ENCODE results near the gene WDR5. TPM values are rescaled to one million over a fixed set of nuclear protein-coding genes. Genes with fewer than 3 reads are reported as not detected.

WDR5 gene
- total RNA-seq, 1 experiment from 2014 or later = 62.5 TPM

DNA sequence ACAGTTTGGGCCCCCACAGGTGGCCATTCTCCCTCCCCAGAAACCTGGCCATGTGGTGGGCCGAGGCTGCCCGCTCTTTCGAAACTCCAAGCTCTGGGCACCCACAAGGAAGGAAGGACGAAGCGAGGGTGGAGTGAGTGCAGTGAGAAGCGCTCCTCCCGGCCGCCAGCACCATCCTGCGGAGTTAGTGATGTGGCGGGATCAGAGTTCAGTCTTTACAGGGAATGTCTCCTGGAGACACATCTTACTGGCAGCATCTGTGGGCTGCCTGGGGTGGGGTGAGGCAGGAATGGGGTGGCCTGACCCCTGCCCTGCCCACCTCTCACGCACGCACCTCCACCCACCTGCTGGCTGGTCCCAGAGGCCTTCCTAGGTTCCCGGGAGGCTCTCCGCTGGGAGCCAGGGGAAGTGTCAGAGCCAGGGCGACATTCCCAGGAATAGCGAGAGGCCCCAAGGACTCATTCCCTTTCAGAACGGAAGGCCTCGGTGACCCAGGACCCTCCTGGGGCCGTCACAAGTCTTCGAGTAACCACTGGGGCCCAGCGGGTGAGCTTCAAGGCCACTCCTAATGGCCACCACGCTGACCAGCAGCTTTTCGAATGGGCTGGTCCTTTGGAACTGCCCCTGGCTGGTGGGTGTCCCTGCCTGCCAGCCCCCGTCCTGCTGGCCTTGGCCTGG lies 34.0 kb downstream of the WDR5 start:
- no peak for DNase-seq (ENCODE audit: low spot score)
- Mint-ChIP-seq H3K9me3 (peaks cover 14% of the 10 kb centered on the region; the same call in 1 of the 2 replicates), H3K4me3 (no peak overlapping the region), H3K27me3 (ENCODE audit: low read depth) (no peaks in the 10 kb centered on the region; the same call in 1 of the 2 replicates), H3K4me1 (peaks cover 5% of the 10 kb centered on the region; the same call in 1 of the 2 replicates), H3K27ac (no peak overlapping the region), H3K36me3 (peaks cover 8% of the 10 kb centered on the region)
- ATAC-seq = no peak
- POLR2A ChIA-PET = interaction anchor here (0.7 kb wide), 1 partner anchor 265 kb away, joined by 5 read pairs; no protein-coding TSS in a partner anchor
- CTCF ChIA-PET = interaction anchor here (0.6 to 5.6 kb wide), 10 partner anchors 19 to 520 kb away, joined by 3 to 54 read pairs (median 4); no protein-coding TSS in a partner anchor
- TF ChIP-seq, protein P1, sequence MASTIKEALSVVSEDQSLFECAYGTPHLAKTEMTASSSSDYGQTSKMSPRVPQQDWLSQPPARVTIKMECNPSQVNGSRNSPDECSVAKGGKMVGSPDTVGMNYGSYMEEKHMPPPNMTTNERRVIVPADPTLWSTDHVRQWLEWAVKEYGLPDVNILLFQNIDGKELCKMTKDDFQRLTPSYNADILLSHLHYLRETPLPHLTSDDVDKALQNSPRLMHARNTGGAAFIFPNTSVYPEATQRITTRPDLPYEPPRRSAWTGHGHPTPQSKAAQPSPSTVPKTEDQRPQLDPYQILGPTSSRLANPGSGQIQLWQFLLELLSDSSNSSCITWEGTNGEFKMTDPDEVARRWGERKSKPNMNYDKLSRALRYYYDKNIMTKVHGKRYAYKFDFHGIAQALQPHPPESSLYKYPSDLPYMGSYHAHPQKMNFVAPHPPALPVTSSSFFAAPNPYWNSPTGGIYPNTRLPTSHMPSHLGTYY (CRISPR knock-in tag; IDR thresholded peaks at IDR 0.05) = no peak
- TF ChIP-seq NR1H2 (CRISPR knock-in tag; IDR thresholded peaks at IDR 0.05) (no peak), ZNF317 (CRISPR knock-in tag; IDR thresholded peaks at IDR 0.05; ENCODE audit: borderline replicate concordance, low read depth) (no peak), ZNF423 (CRISPR knock-in tag; IDR thresholded peaks at IDR 0.05) (no peak)
- TF ChIP-seq, protein P2, sequence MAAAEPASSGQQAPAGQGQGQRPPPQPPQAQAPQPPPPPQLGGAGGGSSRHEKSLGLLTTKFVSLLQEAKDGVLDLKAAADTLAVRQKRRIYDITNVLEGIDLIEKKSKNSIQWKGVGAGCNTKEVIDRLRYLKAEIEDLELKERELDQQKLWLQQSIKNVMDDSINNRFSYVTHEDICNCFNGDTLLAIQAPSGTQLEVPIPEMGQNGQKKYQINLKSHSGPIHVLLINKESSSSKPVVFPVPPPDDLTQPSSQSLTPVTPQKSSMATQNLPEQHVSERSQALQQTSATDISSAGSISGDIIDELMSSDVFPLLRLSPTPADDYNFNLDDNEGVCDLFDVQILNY (CRISPR knock-in tag; IDR thresholded peaks at IDR 0.05) = no peak

DNA sequence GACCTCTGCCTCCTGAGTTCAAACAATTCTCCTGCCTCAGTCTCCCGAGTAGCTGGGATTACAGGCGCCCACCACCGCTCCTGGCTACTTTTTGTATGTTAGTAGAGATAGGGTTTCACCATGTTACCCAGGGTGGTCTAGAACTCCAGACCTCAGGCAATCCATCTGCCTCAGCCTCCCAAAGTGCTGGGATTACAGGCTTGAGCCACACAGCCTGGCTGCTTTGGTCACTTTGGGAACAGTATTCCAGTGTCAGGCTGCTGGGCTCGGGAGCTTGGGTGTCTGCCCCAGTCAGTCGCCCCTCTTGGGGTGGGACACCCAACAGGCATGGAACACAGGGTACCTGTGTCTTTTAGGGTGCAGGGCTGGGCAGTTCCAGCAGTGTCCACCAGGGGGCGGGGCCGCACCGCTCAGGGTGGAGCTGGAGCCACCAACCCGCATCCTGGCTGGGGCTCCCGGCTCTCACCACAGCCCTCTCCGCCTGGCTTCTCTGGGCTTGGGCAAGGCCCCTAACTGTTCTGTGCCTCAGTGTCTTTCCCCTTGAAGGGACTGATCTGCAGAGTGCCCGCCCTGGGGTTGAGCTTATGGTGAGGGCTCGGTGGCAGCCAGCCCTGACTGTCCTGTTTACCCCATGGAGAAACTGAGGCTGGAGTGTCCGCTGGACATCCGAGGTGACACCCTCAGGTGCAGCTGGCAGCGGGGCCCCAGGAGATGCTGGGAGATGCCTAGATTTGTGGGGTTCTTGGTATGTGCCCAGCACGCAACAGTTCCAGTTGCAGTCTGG lies 34.8 kb downstream of the WDR5 start:
- POLR2A ChIA-PET = interaction anchor here (0.7 to 1.1 kb wide), 2 partner anchors 264 to 272 kb away, joined by 3 to 5 read pairs; no protein-coding TSS in a partner anchor
- peaks cover 14% of the 10 kb centered on the region; the same call in 1 of the 2 replicates for H3K9me3 Mint-ChIP-seq
- H3K4me3 Mint-ChIP-seq = no peak overlapping the region
- H3K27me3 Mint-ChIP-seq (ENCODE audit: low read depth) = no peaks in the 10 kb centered on the region; the same call in 1 of the 2 replicates
- DNase-seq (ENCODE audit: low spot score) (no peak), ATAC-seq (no peak)
- CTCF ChIA-PET = interaction anchor here (0.5 to 5.6 kb wide), 23 partner anchors 9 to 1858 kb away, joined by 3 to 54 read pairs (median 4); no protein-coding TSS in a partner anchor
- peaks cover 8% of the 10 kb centered on the region for H3K36me3 Mint-ChIP-seq
- no peak overlapping the region for H3K27ac Mint-ChIP-seq
- peaks cover 4% of the 10 kb centered on the region for H3K4me1 Mint-ChIP-seq
- TF ChIP-seq ZNF671 (CRISPR knock-in tag; IDR thresholded peaks at IDR 0.05) = no peak
- TF ChIP-seq, protein P3, sequence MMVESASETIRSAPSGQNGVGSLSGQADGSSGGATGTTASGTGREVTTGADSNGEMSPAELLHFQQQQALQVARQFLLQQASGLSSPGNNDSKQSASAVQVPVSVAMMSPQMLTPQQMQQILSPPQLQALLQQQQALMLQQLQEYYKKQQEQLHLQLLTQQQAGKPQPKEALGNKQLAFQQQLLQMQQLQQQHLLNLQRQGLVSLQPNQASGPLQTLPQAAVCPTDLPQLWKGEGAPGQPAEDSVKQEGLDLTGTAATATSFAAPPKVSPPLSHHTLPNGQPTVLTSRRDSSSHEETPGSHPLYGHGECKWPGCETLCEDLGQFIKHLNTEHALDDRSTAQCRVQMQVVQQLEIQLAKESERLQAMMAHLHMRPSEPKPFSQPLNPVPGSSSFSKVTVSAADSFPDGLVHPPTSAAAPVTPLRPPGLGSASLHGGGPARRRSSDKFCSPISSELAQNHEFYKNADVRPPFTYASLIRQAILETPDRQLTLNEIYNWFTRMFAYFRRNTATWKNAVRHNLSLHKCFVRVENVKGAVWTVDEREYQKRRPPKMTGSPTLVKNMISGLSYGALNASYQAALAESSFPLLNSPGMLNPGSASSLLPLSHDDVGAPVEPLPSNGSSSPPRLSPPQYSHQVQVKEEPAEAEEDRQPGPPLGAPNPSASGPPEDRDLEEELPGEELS (CRISPR knock-in tag; IDR thresholded peaks at IDR 0.05) = no peak
- TF ChIP-seq NFATC4 (CRISPR knock-in tag; IDR thresholded peaks at IDR 0.05) = no peak
- TF ChIP-seq NFE2L1 (CRISPR knock-in tag; IDR thresholded peaks at IDR 0.05) = no peak
- TF ChIP-seq, protein P4, sequence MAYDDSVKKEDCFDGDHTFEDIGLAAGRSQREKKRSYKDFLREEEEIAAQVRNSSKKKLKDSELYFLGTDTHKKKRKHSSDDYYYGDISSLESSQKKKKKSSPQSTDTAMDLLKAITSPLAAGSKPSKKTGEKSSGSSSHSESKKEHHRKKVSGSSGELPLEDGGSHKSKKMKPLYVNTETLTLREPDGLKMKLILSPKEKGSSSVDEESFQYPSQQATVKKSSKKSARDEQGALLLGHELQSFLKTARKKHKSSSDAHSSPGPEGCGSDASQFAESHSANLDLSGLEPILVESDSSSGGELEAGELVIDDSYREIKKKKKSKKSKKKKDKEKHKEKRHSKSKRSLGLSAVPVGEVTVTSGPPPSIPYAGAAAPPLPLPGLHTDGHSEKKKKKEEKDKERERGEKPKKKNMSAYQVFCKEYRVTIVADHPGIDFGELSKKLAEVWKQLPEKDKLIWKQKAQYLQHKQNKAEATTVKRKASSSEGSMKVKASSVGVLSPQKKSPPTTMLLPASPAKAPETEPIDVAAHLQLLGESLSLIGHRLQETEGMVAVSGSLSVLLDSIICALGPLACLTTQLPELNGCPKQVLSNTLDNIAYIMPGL (CRISPR knock-in tag; IDR thresholded peaks at IDR 0.05) = no peak
- no peak for TF ChIP-seq JUN (CRISPR knock-in tag; IDR thresholded peaks at IDR 0.05)
- TF ChIP-seq, protein P5, sequence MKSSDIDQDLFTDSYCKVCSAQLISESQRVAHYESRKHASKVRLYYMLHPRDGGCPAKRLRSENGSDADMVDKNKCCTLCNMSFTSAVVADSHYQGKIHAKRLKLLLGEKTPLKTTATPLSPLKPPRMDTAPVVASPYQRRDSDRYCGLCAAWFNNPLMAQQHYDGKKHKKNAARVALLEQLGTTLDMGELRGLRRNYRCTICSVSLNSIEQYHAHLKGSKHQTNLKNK (CRISPR knock-in tag; IDR thresholded peaks at IDR 0.05) = no peak
- no peak for TF ChIP-seq ESRRA (CRISPR knock-in tag; IDR thresholded peaks at IDR 0.05; ENCODE audit: borderline replicate concordance)
- TF ChIP-seq RORB (CRISPR knock-in tag; IDR thresholded peaks at IDR 0.05) = no peak
- TF ChIP-seq, protein P6, sequence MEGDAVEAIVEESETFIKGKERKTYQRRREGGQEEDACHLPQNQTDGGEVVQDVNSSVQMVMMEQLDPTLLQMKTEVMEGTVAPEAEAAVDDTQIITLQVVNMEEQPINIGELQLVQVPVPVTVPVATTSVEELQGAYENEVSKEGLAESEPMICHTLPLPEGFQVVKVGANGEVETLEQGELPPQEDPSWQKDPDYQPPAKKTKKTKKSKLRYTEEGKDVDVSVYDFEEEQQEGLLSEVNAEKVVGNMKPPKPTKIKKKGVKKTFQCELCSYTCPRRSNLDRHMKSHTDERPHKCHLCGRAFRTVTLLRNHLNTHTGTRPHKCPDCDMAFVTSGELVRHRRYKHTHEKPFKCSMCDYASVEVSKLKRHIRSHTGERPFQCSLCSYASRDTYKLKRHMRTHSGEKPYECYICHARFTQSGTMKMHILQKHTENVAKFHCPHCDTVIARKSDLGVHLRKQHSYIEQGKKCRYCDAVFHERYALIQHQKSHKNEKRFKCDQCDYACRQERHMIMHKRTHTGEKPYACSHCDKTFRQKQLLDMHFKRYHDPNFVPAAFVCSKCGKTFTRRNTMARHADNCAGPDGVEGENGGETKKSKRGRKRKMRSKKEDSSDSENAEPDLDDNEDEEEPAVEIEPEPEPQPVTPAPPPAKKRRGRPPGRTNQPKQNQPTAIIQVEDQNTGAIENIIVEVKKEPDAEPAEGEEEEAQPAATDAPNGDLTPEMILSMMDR (IDR thresholded peaks at IDR 0.05) = no peak
- TF ChIP-seq, protein P7, sequence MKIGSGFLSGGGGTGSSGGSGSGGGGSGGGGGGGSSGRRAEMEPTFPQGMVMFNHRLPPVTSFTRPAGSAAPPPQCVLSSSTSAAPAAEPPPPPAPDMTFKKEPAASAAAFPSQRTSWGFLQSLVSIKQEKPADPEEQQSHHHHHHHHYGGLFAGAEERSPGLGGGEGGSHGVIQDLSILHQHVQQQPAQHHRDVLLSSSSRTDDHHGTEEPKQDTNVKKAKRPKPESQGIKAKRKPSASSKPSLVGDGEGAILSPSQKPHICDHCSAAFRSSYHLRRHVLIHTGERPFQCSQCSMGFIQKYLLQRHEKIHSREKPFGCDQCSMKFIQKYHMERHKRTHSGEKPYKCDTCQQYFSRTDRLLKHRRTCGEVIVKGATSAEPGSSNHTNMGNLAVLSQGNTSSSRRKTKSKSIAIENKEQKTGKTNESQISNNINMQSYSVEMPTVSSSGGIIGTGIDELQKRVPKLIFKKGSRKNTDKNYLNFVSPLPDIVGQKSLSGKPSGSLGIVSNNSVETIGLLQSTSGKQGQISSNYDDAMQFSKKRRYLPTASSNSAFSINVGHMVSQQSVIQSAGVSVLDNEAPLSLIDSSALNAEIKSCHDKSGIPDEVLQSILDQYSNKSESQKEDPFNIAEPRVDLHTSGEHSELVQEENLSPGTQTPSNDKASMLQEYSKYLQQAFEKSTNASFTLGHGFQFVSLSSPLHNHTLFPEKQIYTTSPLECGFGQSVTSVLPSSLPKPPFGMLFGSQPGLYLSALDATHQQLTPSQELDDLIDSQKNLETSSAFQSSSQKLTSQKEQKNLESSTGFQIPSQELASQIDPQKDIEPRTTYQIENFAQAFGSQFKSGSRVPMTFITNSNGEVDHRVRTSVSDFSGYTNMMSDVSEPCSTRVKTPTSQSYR (CRISPR knock-in tag; IDR thresholded peaks at IDR 0.05) = no peak
- no peak for TF ChIP-seq HMGA2 (CRISPR knock-in tag; IDR thresholded peaks at IDR 0.05)
- TF ChIP-seq NR3C1 (CRISPR knock-in tag; conservative IDR thresholded peaks at IDR 0.05; ENCODE audit: low read depth) = no peak
- no peak for TF ChIP-seq ZNF396 (CRISPR knock-in tag; IDR thresholded peaks at IDR 0.05; ENCODE audit: borderline replicate concordance)
- no peak for TF ChIP-seq CREB1 (CRISPR knock-in tag; IDR thresholded peaks at IDR 0.05)
- TF ChIP-seq, protein P8, sequence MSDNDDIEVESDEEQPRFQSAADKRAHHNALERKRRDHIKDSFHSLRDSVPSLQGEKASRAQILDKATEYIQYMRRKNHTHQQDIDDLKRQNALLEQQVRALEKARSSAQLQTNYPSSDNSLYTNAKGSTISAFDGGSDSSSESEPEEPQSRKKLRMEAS (CRISPR knock-in tag; IDR thresholded peaks at IDR 0.05) = no peak
